GM23338 (cell line): ENCODE data around the gene APOL6.
"Not testable (repeated sequence)": the region's sequence is repeated elsewhere in the genome, so short reads cannot be mapped to it uniquely, and the experiment has no call there.

Experiments used
- CREB1 ChIP-seq: fragments of 250-450 bp; sonication (Bioruptor Pico); IDR thresholded peaks from 2 replicates; pipeline ENCODE4 v1.5.0; 2020; ENCODE audit warnings: low read depth, mild to moderate bottlenecking, moderate library complexity
- CTCF ChIP-seq, 2 experiments: fragments of 200-600 bp in 1 of 2; sonication (generic) in 1 of 2; conservative IDR thresholded peaks; 2 replicates each; pipeline versions ENCODE4 v1.5.1 to v1.6.1; 2016 to 2017; ENCODE audit warnings: antibody characterized with exemption in 2 of 2, low read depth in 2 of 2, mild to moderate bottlenecking in 2 of 2, moderate library complexity in 1 of 2
- ETS1 ChIP-seq: IDR thresholded peaks from 2 replicates; pipeline ENCODE4 v1.6.1; 2016; ENCODE audit warnings: antibody characterized with exemption
- EZH2 ChIP-seq: fragments of 200-600 bp; sonication (generic); IDR thresholded peaks from one replicate; pipeline ENCODE4 v1.8.0; 2017; ENCODE audit warnings: antibody characterized with exemption, mild to moderate bottlenecking, low read depth; ENCODE audit not compliant: unreplicated experiment
- EZH2phosphoT487 ChIP-seq: fragments of 200-600 bp; sonication (generic); IDR thresholded peaks from one replicate; pipeline ENCODE4 v1.8.1; 2018; ENCODE audit warnings: antibody characterized with exemption; ENCODE audit not compliant: unreplicated experiment
- ZNF114 ChIP-seq: fragments of 250-450 bp; sonication (Bioruptor Pico); IDR thresholded peaks from 2 replicates; pipeline ENCODE4 v1.5.0; 2020; ENCODE audit warnings: mild to moderate bottlenecking, moderate library complexity

- TF ChIP-seq ETS1; ZNF114 (CRISPR knock-in tag); CTCF (conservative IDR thresholded peaks at IDR 0.05; ENCODE audit: low read depth in 2 of 2); CREB1 (CRISPR knock-in tag); EZH2phosphoT487; EZH2: not testable (repeated sequence)
Measured at GRCh38 chr22:35666699-35667098, 18.5 kb downstream of the APOL6 start.
